Measurements from ENCODE around the gene CCDC196. TPM values are rescaled to one million over a fixed set of nuclear protein-coding genes. Genes with fewer than 3 reads are reported as not detected.
"Not testable (repeated sequence)": the region's sequence is repeated elsewhere in the genome, so short reads cannot be mapped to it uniquely, and the experiment has no call there.

Gene CCDC196
- total RNA-seq, 2 experiments from 2014 or later: not detected

DNA sequence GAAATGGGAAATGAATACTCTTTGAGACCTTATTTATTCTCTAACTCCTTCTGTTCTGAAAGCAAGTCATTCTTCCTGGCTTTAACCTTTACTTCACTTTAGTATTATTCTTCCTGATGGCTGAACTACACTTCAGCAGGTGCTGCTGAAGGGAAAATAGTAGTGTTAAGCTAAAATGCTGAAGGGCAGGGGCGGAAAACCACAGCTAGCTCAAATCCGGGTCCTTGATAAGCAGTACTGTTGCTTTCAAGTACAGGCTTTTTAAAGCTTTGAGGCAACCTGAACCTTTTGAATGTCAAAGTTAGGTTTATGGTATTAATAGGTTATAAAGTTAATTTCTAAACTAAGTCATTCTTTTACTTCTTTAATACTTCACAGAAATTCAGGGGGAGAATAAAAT is 10.7 kb downstream of the CCDC196 start:
- H3K4me1 Mint-ChIP-seq (ENCODE audit: low read depth): peaks cover 27% of the 10 kb centered on the region
- ChIA-PET POLR2A (interaction anchor here (3.4 kb wide), 1 partner anchor 11 kb away, joined by 15 read pairs; the partner anchor contains the start of gene GPHN), CTCF (interaction anchor here (0.7 to 2.7 kb wide), 8 partner anchors 10 to 863 kb away, joined by 3 to 29 read pairs (median 4); partner anchors contain the start of genes ATP6V1D, EIF2S1 and GPHN)
- no peaks in the 10 kb centered on the region for H3K27me3 Mint-ChIP-seq (ENCODE audit: low read depth)
- H3K4me3 Mint-ChIP-seq: peak overlapping the region; percentile 55
- no peaks in the 10 kb centered on the region for H3K36me3 Mint-ChIP-seq (ENCODE audit: low read depth)
- peak; percentile 70 for ATAC-seq
- peak; percentile 49 for DNase-seq
- H3K27ac Mint-ChIP-seq: peak overlapping the region; percentile 79
- no peaks in the 10 kb centered on the region for H3K9me3 Mint-ChIP-seq (ENCODE audit: insufficient read depth)

DNA sequence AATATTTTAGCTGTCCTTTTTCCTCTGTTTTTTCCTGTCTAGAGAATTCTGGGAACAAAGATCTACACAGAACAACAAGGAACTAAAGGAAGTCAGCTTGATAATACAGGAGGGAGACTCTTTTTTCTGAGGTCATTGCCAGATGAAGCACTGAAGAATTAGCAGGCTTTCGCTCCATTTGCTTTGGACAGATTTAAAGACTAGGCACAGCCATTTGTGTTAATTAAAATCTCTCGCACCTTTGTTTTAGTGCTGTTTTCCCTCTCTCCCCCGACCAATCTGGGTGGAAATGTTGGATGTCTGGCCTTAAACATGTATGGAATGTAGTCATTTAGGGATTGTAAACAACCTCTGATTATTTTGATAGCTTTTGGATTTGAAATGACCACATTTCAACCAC is 12.1 kb downstream of the CCDC196 start:
- Mint-ChIP-seq H3K9me3 (ENCODE audit: insufficient read depth) (no peaks in the 10 kb centered on the region), H3K36me3 (ENCODE audit: low read depth) (no peaks in the 10 kb centered on the region), H3K27me3 (ENCODE audit: low read depth) (no peaks in the 10 kb centered on the region), H3K4me1 (ENCODE audit: low read depth) (peaks cover 27% of the 10 kb centered on the region), H3K4me3 (no peak overlapping the region), H3K27ac (no peak overlapping the region)
- ATAC-seq (no peak), DNase-seq (no peak)
- ChIA-PET POLR2A (interaction anchor here (1.1 to 3.4 kb wide), 2 partner anchors 9 to 12 kb away, joined by 3 to 15 read pairs; partner anchors contain the start of gene GPHN), CTCF (interaction anchor here (0.6 to 2.1 kb wide), 5 partner anchors 12 to 862 kb away, joined by 3 to 8 read pairs (median 4); partner anchors contain the start of genes ATP6V1D and EIF2S1)

DNA sequence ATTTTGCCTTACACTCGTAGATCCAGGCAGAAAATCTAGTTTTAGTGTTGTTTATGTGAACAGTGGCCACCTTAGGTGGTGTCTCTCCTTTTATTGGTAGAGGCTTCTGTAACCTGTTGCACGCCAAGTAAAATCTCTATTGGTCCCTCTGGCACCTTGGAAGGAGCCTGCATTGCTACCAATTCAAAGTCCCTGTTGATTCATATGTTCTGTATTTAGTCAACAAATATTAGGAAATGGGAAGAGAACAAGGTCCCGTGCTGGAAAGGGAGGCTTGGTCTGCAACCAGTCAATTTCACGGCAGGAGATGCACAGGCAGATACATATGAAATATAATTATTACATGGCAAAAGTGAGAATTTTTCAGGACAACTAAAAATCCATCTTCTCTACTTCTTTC is 15.4 kb downstream of the CCDC196 start:
- no peak overlapping the region for H3K4me3 Mint-ChIP-seq
- H3K4me1 Mint-ChIP-seq (ENCODE audit: low read depth): peaks cover 21% of the 10 kb centered on the region
- H3K36me3 Mint-ChIP-seq (ENCODE audit: low read depth): no peaks in the 10 kb centered on the region
- ChIA-PET CTCF (no interaction called here), POLR2A (no interaction called here)
- no peaks in the 10 kb centered on the region for H3K9me3 Mint-ChIP-seq (ENCODE audit: insufficient read depth)
- DNase-seq (no peak), ATAC-seq (no peak)
- H3K27ac Mint-ChIP-seq: no peak overlapping the region
- no peaks in the 10 kb centered on the region for H3K27me3 Mint-ChIP-seq (ENCODE audit: low read depth)

DNA sequence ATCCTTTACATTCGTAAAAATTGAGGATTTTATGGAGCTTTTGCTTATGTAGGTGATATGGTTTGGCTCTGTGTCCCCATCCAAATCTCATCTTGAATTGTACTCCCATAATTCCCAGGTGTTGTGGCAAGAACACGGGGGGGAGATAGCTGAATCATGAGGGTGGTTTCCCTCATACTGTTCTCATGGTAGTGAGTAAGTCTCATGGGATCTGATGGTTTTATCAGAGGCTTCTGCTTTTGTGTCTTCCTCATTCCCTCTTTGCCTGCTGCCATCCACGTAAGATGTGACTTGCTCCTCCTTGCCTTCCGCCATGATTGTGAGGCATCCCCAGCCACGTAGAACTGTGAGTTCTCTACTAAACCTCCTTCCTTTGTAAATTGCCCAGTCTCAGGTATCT is 16.7 kb downstream of the CCDC196 start:
- H3K4me3 Mint-ChIP-seq; ATAC-seq; DNase-seq; H3K36me3 Mint-ChIP-seq (ENCODE audit: low read depth); H3K27ac Mint-ChIP-seq; H3K27me3 Mint-ChIP-seq (ENCODE audit: low read depth); POLR2A ChIA-PET; H3K9me3 Mint-ChIP-seq (ENCODE audit: insufficient read depth): not testable (repeated sequence)
- CTCF ChIA-PET: interaction anchor here (0.6 kb wide), 1 partner anchor 100 kb away, joined by 3 read pairs; no protein-coding TSS in a partner anchor
- H3K4me1 Mint-ChIP-seq (ENCODE audit: low read depth): peaks cover 22% of the 10 kb centered on the region

DNA sequence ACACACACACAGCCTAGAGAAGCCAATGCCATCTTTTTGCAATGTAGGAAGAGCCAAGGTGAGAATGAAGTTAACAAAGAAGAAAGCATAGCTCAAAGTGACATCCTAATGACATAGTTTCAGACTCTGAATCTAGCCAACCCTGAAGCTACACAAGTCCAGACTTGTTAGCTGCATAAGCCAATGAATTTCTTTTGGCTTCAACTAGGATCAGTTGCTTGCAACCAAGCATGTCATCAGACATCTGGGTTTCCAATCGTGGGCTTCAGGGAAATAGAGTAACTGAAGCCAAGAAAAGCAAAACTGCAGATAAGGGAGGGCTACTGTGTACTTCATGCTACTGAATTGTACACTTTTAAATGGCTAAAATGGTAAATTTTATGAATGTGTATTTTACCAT is 17.4 kb downstream of the CCDC196 start:
- POLR2A ChIA-PET: no interaction called here
- CTCF ChIA-PET: interaction anchor here (0.6 to 0.9 kb wide), 2 partner anchors 11 to 101 kb away, joined by 3 read pairs; no protein-coding TSS in a partner anchor

DNA sequence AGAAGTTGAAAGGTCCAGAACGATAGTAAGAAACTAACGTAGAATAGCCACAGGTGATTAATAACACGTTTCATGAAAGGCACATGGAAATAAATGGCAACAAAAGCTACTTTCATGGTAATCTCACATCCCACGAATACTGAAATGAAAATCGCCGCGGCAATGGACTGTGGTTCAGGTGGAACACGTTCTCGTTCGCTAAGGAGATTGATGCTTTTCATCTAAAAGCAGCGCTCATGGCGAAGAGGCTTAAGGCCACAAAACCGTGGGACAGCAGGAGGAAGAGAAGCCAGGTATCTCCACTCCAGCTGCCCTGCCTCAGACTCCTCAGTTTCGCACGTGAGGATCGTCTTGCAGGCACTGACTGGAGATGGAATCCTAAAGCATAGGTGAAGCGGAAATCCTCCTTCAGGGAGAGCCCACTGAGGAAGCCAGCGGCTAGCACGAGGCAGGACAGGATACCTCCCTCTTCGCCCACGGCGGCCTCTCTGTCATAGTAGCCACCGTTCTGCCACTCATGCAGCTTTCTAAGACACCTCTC is 21.1 kb downstream of the CCDC196 start:
- ChIA-PET CTCF (interaction anchor here (0.9 to 3.7 kb wide), 7 partner anchors 8 to 148 kb away, joined by 3 to 29 read pairs (median 4); no protein-coding TSS in a partner anchor), POLR2A (interaction anchor here (0.6 to 2.2 kb wide), 2 partner anchors 9 to 103 kb away, joined by 4 to 15 read pairs; no protein-coding TSS in a partner anchor)
- Mint-ChIP-seq H3K9me3 (ENCODE audit: insufficient read depth) (no peaks in the 10 kb centered on the region), H3K36me3 (ENCODE audit: low read depth) (peaks cover 2% of the 10 kb centered on the region), H3K4me3 (peak overlapping the region; percentile 91), H3K4me1 (ENCODE audit: low read depth) (peaks cover 40% of the 10 kb centered on the region), H3K27me3 (ENCODE audit: low read depth) (peaks cover 17% of the 10 kb centered on the region), H3K27ac (peak overlapping the region; percentile 93)
- no peak for DNase-seq
- peak; percentile 39 for ATAC-seq

More for the DNA sequence above, 17.4 kb downstream of the CCDC196 start:
- Mint-ChIP-seq H3K27me3 (ENCODE audit: low read depth) (no peaks in the 10 kb centered on the region), H3K4me3 (no peak overlapping the region), H3K4me1 (ENCODE audit: low read depth) (peaks cover 19% of the 10 kb centered on the region), H3K27ac (no peak overlapping the region), H3K36me3 (ENCODE audit: low read depth) (no peaks in the 10 kb centered on the region), H3K9me3 (ENCODE audit: insufficient read depth) (no peaks in the 10 kb centered on the region)
- no peak for DNase-seq
- no peak for ATAC-seq

DNA sequence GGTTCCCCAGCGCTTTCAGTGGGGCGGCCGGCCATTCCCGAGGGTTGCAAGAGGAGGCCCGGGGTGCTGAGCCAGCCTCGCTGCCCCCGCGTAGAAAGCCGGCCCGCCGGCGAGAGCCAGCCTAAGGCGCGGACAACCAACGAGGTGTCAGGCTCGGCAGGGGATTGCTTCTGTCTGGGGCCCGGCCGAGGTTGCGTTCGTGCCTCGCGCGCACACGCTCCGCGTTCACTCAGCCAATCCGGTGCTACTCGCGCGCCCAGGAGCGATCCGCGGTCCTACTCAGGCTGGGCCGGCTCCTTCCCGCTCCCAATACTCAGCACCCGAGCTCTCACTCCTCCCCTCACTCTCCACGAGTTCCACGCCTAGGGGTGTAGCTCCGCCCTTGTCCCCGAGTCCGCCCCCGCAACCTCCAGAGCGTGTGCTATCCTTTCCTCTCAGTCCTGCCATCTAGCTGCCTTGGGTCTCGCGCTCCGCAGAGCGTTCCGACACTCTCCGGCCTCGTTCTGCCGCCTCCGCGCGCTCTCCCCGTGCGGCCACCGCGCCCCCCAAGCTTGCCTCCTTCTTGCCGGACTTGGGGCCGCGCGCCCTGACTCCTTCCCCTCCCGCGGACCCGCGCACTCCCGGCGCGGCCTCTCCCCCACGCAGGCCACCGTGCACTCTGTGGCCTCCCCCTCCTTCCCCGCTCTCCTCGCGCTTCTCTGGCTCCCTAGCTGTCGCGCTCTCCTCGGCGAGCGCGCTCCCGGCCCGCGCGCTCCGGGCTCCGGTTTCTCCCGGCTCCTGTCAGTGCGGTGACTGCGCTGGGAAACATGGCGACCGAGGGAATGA is 21.8 kb downstream of the CCDC196 start, which contains the start of gene GPHN:
Gene GPHN, plus strand, starts transcription at position 426 of the 825 bp plus-strand sequence.
- H3K36me3 Mint-ChIP-seq (ENCODE audit: low read depth): peaks cover 2% of the 10 kb centered on the region
- ATAC-seq (peak; percentile 96), DNase-seq (peak; percentile 94)
- CTCF ChIA-PET: interaction anchor here (0.9 to 3.7 kb wide), 7 partner anchors 9 to 148 kb away, joined by 3 to 29 read pairs (median 4); no protein-coding TSS in a partner anchor
- H3K4me1 Mint-ChIP-seq (ENCODE audit: low read depth): peaks cover 42% of the 10 kb centered on the region
- H3K4me3 Mint-ChIP-seq: peak within 1 kb of the TSS; percentile 91
- POLR2A ChIA-PET: interaction anchor here (0.6 to 2.2 kb wide), 2 partner anchors 10 to 102 kb away, joined by 4 to 15 read pairs; no protein-coding TSS in a partner anchor
- no peaks in the 10 kb centered on the region for H3K9me3 Mint-ChIP-seq (ENCODE audit: insufficient read depth)
- peak within 1 kb of the TSS; percentile 93 for H3K27ac Mint-ChIP-seq
- H3K27me3 Mint-ChIP-seq (ENCODE audit: low read depth): peaks cover 17% of the 10 kb centered on the region

DNA sequence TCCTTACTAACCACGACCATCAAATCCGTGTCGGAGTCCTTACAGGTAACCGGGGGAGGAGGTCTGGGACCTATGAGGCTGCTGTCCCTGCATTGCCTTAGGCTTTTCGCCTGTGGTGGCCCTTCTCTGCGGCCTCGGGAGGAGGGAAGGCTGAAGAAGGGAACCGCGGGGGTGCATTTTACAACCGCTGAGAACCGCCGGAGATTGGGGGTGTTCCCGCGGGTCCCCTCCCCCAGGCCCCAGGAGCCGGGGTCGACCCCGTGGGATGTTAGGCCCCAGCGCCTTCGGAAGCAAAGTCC is 22.3 kb downstream of the CCDC196 start:
- ChIA-PET POLR2A (interaction anchor here (2.2 kb wide), 1 partner anchor 10 kb away, joined by 15 read pairs; no protein-coding TSS in a partner anchor), CTCF (interaction anchor here (1.2 to 3.7 kb wide), 5 partner anchors 9 to 149 kb away, joined by 3 to 29 read pairs (median 7); no protein-coding TSS in a partner anchor)
- DNase-seq: no peak
- peak overlapping the region; percentile 91 for H3K4me3 Mint-ChIP-seq
- no peaks in the 10 kb centered on the region for H3K9me3 Mint-ChIP-seq (ENCODE audit: insufficient read depth)
- peaks cover 46% of the 10 kb centered on the region for H3K4me1 Mint-ChIP-seq (ENCODE audit: low read depth)
- H3K36me3 Mint-ChIP-seq (ENCODE audit: low read depth): peaks cover 2% of the 10 kb centered on the region
- peak; percentile 3 for ATAC-seq
- H3K27me3 Mint-ChIP-seq (ENCODE audit: low read depth): peaks cover 17% of the 10 kb centered on the region
- peak overlapping the region; percentile 93 for H3K27ac Mint-ChIP-seq

DNA sequence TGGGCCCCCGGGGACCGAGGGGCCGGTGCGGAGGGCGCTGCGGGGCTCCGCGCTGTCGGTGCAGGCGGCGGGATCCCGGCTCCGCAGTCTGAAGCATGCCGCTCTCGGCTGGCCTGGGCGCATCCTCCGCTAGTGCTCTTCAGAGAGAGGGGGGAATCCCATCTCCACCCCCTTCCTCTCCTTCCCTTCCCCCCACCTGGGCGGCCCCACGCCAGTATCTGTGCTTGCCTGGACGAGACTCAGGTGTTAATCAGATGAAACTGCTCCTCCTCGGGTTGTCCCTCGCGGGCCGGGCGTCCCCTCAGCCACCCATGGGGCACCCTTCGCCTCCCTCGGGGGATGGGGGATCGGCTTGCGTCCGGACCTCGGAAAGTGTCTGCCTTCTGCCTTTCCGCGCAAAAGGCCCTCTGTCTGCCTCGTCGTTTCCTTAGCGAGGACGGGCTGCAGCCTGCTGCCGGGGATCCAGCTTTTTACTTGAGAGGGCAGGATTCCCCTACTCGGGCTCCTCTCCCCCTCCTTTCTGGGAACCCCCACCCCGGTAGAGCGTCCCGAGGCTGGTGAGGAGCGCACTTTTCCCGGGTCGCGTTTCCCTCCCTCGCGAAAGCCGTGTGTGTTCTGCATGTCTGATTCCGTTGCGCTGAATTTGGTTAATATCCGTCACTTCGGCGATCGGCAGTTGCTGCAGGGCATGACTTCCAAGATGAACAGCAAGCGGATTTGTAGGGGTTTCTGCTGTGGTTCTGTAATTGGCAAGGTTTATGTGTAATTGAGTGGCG is 22.9 kb downstream of the CCDC196 start:
- H3K9me3 Mint-ChIP-seq (ENCODE audit: insufficient read depth): no peaks in the 10 kb centered on the region
- H3K36me3 Mint-ChIP-seq (ENCODE audit: low read depth): peaks cover 2% of the 10 kb centered on the region
- CTCF ChIA-PET: interaction anchor here (1.2 to 3.7 kb wide), 5 partner anchors 10 to 149 kb away, joined by 3 to 29 read pairs (median 7); no protein-coding TSS in a partner anchor
- peak overlapping the region; percentile 71 for H3K27ac Mint-ChIP-seq
- peaks cover 47% of the 10 kb centered on the region for H3K4me1 Mint-ChIP-seq (ENCODE audit: low read depth)
- peaks cover 17% of the 10 kb centered on the region for H3K27me3 Mint-ChIP-seq (ENCODE audit: low read depth)
- ATAC-seq: peak; percentile 11
- peak; percentile 51 for DNase-seq
- peak overlapping the region; percentile 91 for H3K4me3 Mint-ChIP-seq
- POLR2A ChIA-PET: no interaction called here

DNA sequence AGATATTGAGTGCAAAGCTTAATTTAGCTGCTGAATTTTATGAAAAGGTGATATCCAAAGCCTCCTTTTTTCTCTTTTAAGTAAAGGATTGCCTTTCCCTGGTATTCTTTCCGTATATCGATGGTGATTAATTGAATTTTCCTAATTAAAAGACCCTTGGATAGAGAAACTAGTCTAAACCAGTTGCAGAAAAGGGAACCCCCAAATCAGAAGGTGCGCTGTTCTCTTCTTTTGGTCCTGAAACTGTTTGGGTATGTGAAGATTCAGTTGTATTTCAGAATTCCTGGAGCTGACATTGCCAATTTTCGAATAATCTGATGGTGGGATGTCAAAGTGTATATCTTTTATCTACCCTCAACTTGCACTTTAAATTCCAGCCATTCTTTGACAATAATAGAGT is 23.7 kb downstream of the CCDC196 start:
- Mint-ChIP-seq H3K4me3 (peak overlapping the region; percentile 91), H3K9me3 (ENCODE audit: insufficient read depth) (no peaks in the 10 kb centered on the region), H3K27ac (no peak overlapping the region), H3K36me3 (ENCODE audit: low read depth) (peaks cover 2% of the 10 kb centered on the region), H3K4me1 (ENCODE audit: low read depth) (peaks cover 47% of the 10 kb centered on the region), H3K27me3 (ENCODE audit: low read depth) (peaks cover 21% of the 10 kb centered on the region)
- POLR2A ChIA-PET: no interaction called here
- DNase-seq (no peak), ATAC-seq (no peak)
- CTCF ChIA-PET: interaction anchor here (1.5 kb wide), 1 partner anchor 13 kb away, joined by 8 read pairs; no protein-coding TSS in a partner anchor

DNA sequence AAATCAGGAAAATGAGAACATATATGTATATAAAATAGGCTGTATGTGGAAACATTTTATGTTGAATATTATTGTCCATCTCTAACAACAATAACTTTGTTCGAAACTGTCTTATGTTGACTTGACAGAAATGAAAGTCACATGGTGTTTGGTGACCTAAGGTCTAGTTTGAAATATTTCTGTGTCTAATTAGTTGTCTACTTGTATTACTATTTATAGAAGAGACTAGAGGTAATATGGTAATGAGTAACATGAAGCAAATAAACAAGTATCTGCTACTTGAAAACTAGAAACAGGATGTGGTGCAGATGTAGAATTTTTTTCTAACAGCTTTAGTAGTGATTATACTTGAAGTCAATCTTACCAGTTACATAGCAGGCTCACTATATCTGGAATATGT is 25.7 kb downstream of the CCDC196 start:
- ATAC-seq: no peak
- no peak overlapping the region for H3K4me3 Mint-ChIP-seq
- H3K36me3 Mint-ChIP-seq (ENCODE audit: low read depth): peaks cover 2% of the 10 kb centered on the region
- H3K4me1 Mint-ChIP-seq (ENCODE audit: low read depth): peaks cover 37% of the 10 kb centered on the region
- H3K27ac Mint-ChIP-seq: no peak overlapping the region
- ChIA-PET POLR2A (no interaction called here), CTCF (interaction anchor here (1.3 kb wide), 1 partner anchor 774 kb away, joined by 3 read pairs; no protein-coding TSS in a partner anchor)
- DNase-seq: no peak
- peaks cover 21% of the 10 kb centered on the region for H3K27me3 Mint-ChIP-seq (ENCODE audit: low read depth)
- no peaks in the 10 kb centered on the region for H3K9me3 Mint-ChIP-seq (ENCODE audit: insufficient read depth)

Data from activated CD8-positive, alpha-beta T cell treated with anti-CD3 and anti-CD28 coated beads, Interleukin-2, amount 10 ng/mL, durations not matched to agents 7 days and 5 days (primary cell).